GM04504 (cell line): ENCODE results near the gene GSTT2B.
"Not testable (repeated sequence)": the region's sequence is repeated elsewhere in the genome, so short reads cannot be mapped to it uniquely, and the experiment has no call there.

ENCODE experiments used
- DNase-seq: peaks from one replicate; pipeline ENCODE4 v3.0.0-alpha.2; 2012; ENCODE audit warnings: low read depth

The GSTT2B gene

GRCh38 chr22:23984430-23984829 lies 23.4 kb upstream of the GSTT2B start:
- DNase-seq: no peak

DNA sequence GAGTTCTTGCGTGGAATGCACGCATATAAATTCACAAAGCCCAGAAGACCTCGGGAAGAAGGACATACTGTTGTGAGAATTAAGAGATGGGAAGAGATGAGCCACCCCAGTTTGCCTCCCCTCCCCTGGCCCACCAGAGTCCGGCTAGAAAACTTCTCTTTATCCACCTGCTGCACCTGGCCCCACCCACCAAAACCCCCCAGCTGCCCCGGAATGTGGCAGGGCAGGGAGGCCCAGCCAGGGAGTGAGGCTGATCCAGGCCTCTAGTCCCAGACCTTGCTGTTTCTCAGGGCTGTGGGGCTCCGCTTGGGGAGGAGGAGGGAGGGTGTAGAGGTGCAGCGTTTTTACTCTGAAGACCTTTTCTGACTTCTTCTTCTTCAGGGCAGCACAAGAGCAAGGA lies 19.6 kb upstream of the GSTT2B start:
- DNase-seq: not testable (repeated sequence)

- not testable (repeated sequence) for DNase-seq
Measured at GRCh38 chr22:23979557-23980240, 18.7 kb upstream of the GSTT2B start, which contains the start of gene GSTT2. TSS of gene GSTT2 (plus strand) at chr22:23980134.

DNA sequence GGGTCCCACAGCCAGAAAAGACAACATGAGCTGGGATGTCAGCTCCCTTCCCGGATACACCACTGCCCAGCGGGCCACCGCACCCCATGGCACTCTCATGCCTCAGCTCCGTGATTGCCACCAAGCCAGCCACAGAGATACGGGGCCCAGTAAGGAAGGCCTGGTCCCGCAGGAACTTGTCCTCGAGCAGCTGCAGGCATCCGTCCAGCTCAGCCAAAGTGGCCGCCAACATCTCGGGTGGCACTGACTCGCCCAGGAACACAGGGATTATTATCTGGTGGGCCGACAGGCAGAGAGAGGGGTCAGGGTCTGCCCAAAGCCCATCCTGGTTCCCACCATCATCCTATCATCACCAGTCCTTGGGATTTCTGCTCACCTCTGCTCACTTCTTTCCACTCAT lies 16.3 kb upstream of the GSTT2B start:
- not testable (repeated sequence) for DNase-seq

GRCh38 chr22:23974836-23975352 lies 13.9 kb upstream of the GSTT2B start:
- not testable (repeated sequence) for DNase-seq

DNA sequence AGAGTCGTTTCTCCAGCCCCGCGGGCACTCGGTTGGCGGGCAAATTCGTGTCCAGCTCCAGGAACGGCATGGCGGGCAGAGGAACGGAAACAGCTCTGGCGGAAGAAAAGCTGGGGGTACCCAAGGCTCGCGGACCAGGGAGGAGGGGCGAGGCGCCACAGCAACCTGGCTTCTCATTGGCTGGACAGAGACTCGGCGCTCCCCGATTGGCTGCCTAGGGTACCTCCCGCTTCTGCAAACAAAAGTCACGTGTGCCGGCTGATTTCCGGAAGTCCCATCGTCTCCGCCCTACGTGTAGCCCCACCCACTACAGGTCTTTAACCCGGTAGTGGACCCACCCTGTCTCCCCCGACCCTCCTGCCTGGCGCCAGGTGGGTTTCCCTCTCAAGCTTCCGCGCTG lies 13.3 kb upstream of the GSTT2B start, which contains the start of gene DDT:
TSS of gene DDT (minus strand) at position 97 of the 400 bp plus-strand sequence. CDS start at position 70, 27 bp downstream.
- not testable (repeated sequence) for DNase-seq

GRCh38 chr22:23971927-23972326 lies 10.9 kb upstream of the GSTT2B start:
- not testable (repeated sequence) for DNase-seq

- no peak for DNase-seq
Measured at GRCh38 chr22:23970816-23971486, 10.0 kb upstream of the GSTT2B start.

DNA sequence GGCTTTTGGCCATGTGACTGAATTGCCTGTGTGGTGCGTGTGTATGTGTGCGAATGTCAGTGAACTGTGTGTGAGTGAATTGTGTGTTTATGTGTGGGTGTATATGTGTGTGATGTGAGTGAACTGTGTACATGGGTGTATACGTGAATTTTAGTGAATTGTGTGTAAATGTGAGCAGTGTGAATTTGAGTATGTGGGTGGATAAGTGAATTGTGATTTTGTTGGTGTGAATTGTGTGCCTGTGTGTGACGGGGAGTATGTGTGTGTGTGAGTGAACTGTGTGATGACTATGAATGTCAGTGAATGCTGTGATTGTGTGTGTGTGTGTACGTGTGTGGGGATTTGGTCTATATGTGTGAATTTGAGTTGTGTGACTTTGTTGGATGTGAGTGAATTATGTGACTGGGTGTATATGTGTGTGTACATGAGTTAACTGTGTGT lies 9.2 kb upstream of the GSTT2B start:
- no peak for DNase-seq

DNA sequence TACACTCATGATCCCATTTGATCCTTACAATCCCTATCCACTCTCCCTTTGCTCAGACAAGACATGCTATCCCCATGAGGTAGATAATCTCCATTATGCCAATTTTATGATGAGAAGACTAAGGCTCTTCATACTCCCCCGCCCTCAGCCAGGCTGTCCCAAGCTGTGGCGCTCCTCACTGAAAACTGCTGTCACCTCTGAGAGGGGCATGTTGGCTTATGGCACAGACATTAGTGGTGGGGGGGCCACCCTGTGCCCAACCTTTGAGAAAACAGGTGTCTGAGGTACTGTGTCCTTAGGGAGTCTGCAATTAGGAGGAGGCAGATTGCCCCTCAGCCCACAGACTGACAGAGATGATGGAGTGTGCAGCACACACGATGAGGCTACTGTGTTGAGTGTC lies 8.1 kb upstream of the GSTT2B start:
- DNase-seq: no peak

DNA sequence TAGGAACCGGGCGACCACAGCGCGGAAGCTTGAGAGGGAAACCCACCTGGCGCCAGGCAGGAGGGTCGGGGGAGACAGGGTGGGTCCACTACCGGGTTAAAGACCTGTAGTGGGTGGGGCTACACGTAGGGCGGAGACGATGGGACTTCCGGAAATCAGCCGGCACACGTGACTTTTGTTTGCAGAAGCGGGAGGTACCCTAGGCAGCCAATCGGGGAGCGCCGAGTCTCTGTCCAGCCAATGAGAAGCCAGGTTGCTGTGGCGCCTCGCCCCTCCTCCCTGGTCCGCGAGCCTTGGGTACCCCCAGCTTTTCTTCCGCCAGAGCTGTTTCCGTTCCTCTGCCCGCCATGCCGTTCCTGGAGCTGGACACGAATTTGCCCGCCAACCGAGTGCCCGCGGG lies 5.6 kb upstream of the GSTT2B start, which contains the start of gene DDTL:
TSS of gene DDTL (plus strand) at position 321 of the 400 bp plus-strand sequence. CDS start at position 348, 27 bp downstream.
- DNase-seq: not testable (repeated sequence)

GRCh38 chr22:23966094-23966493 lies 5.1 kb upstream of the GSTT2B start:
- not testable (repeated sequence) for DNase-seq

- DNase-seq: peak; percentile 26
Measured at GRCh38 chr22:23956301-23956900, 4.6 kb downstream of the GSTT2B start.

DNA sequence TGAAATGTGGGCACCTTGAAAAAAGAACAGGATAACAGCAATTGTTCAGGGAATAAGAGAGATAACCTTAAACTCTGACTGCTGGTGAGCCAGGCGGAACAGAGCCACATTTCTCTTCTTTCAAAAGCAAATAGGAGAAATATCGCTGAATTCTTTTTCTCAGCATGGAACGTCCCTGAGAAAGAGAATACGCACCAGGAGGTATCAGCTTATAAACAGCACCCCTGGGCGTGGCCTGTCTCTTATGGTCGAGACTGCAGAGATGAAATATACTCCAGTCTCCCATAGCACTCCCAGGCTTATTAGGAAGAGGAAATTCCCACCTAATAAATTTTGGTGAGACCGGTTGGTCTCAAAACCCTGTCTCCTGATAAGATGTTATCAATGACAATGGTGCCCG lies 5.1 kb downstream of the GSTT2B start:
- not testable (repeated sequence) for DNase-seq

GRCh38 chr22:23954991-23955305 lies 6.0 kb downstream of the GSTT2B start:
- DNase-seq: not testable (repeated sequence)

- not testable (repeated sequence) for DNase-seq
Measured at GRCh38 chr22:23954193-23954990, 6.6 kb downstream of the GSTT2B start.

- not testable (repeated sequence) for DNase-seq
Measured at GRCh38 chr22:23953485-23953884, 7.5 kb downstream of the GSTT2B start.

GRCh38 chr22:23952794-23953405 lies 8.1 kb downstream of the GSTT2B start:
- not testable (repeated sequence) for DNase-seq

DNA sequence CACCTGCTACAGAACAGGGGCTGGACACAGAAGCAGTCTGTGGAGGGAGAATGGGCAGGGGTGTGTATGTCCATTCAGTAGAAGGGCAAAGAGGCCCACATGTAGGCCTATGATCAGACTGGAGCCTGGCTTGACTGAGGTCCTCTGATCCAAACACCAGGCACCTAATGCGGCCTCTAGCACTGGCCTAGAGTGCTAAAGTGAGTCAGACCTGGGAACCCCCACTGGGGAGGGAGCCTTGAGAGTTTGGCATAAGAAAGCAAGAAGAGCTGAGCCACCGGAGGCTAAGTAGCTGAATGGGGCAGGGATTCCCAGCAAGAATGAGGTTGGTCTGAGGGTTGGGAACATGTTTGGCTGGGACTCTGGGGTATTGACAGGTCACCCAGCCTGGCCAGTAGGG lies 9.6 kb downstream of the GSTT2B start:
- DNase-seq: not testable (repeated sequence)

DNA sequence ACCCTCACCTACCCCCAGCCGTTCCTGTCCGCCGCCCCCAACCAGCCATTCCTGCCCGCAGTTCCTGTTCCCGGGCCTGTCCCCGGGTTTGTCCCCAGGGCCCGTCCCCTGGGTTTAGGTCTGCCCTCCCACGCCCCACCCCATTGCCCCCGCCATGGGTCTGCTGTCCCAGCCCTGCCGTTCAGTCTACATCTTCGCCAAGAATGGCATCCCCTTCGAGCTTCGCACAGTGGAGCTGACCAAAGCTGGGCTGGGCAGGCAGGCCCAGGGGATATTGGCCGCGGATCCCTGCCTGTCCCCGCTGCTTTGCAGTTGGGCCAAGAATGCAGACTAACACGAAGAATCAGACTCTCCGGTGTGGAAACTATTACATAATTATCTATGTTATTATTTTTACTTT lies 11.2 kb downstream of the GSTT2B start:
- not testable (repeated sequence) for DNase-seq

DNA sequence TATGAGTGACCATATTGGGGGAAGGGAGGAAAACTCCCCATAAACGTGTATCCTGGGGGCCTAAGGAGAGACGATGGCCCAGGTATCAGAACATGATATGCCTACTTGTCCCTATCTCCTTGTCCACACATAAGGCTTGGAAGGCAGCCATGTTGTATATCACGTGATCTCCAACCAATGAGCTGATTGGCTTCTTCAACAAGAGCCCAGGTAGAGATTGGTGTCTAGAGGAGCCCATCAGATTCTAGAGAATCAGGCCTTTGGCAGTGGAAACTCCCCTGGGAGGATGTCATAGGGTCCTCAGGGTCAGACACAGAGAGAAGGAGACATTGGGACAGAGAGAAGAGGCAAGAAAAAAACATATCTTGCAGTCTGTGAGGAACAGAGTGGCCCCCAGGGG lies 13.6 kb downstream of the GSTT2B start:
- DNase-seq: not testable (repeated sequence)
